Activated CD4-positive, CD25-positive, alpha-beta regulatory T cell (primary cell): ENCODE measurements around the gene ZIC5.
"Not testable (repeated sequence)": the region's sequence is repeated elsewhere in the genome, so short reads cannot be mapped to it uniquely, and the experiment has no call there.

Experiments
- DNase-seq, 4 experiments: peaks; one replicate each; lab custom pipeline; 2025; lab: John Stamatoyannopoulos, UW

Gene ZIC5

GRCh38 chr13:99959540-99960230 is 11.9 kb downstream of the ZIC5 start:
- DNase-seq = no peak

- no peak for DNase-seq
Observed at GRCh38 chr13:99959127-99959539, 12.4 kb downstream of the ZIC5 start.

GRCh38 chr13:99958406-99959126 is 13.0 kb downstream of the ZIC5 start:
- DNase-seq = no peak

GRCh38 chr13:99956473-99957349 is 14.9 kb downstream of the ZIC5 start:
- DNase-seq = no peak

- DNase-seq = no peak
Observed at GRCh38 chr13:99955747-99956472, 15.7 kb downstream of the ZIC5 start.

DNA sequence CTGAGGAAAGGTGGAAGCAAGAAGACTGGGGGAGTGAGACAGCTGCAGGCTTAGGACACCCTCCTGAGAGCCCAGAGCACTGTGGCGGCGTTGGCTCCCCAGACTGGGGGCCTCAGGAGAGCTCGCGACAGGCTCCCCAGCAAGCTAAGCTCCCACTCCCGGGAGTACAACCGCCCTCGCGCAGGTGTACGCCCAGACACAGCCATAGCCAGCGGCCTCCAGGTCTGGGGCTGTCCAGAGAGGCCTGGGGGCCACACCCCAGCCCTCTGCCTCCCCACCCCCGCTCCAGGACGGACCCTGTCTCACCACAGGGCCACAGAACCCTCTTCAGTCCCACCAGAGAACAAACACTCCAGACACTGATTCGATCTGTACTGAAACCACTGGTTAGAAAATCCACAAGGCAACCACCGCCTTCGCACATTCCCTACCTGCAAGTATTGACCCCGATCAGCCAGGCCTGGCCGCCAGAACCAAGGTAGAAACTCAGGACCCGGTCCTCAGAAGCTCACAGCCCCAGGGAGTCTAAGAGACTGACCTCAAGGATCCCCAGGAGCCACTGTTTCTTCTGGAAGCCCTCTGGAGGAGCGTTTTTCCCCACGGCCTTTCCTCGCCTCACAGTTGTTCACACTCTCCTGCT is 16.3 kb downstream of the ZIC5 start:
- DNase-seq = no peak

DNA sequence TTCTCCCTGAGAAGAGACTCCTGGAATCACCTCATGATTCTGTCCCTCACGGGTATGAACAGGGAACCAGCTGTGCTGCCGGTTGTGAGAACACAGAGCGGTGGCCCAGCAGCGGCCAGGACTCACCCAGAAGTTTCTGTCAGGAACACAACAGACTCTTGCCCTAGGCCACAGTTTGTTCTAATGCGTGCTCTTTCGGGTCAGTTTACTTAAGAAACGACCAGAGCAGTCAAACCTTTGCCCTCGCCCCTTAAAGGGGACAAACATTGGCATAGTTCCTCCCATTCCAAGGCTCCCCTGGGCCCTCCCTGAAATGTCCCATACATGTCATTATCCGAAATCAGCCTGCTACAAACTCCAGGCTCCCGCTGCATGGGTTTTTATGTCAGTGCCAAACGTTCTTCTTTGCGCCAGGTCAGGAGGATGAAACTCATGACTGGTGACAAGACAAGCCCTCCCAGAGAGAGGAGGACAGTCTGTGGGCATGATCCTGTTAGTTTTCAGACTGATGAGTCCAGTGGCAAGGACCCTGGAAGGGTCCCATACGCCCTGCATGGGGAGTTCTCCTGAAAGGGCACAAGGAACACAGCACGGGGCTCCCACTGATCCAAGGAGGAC is 18.3 kb downstream of the ZIC5 start:
- no peak for DNase-seq

DNA sequence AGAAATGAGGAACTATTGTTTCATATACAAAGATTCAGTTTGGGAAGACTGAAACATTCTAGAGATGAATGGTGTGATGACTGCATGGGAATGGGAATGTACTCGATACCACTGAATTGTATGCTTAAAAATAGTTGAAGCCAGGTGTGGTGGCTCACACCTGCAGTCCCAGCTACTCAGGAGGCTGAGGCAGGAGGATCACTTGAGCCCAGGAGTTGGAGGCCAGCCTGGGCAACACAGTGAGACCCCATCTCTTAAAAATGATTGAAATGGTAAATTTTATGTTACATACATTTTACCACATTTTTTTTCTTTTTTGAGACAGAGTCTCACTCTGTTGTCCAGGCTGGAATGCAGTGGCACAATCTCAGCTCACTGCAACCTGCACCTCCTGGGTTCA is 19.9 kb downstream of the ZIC5 start:
- not testable (repeated sequence) for DNase-seq

DNA sequence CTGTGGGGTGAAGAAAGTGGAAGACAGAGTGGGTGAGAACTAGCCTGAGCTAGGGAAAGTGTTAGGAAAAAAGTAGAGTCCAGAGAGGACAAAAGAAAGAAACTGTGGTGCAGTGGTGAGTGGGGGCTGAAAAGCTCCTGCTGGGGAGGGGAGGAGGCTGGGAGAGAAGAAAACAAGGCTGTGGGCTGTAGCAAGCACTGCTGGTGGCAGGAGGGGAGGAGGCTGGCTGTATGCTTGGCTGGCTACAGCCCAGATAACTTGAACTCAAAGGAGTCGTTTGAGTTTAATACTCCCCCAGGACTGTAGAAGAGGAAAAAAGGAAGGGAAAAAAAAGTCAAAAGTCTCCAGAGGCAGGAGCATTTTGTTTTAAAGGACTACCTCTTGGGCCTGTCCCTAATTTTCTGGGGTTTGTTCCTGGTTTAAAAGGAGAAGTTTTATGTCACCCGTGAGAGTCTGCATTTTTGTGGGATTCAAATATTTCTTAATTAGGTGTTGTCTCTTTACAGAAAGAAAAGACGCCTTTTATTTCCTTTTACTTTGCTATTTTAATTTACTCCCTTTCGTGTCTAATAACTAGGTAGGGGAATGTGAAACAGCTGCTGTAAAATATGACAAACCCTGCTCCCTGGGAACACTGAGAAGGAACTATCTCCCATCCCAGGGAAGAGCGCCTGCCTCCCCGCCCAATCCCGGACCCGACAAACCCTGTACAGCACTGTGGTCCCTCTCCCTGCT is 21.7 kb downstream of the ZIC5 start:
- no peak for DNase-seq

DNA sequence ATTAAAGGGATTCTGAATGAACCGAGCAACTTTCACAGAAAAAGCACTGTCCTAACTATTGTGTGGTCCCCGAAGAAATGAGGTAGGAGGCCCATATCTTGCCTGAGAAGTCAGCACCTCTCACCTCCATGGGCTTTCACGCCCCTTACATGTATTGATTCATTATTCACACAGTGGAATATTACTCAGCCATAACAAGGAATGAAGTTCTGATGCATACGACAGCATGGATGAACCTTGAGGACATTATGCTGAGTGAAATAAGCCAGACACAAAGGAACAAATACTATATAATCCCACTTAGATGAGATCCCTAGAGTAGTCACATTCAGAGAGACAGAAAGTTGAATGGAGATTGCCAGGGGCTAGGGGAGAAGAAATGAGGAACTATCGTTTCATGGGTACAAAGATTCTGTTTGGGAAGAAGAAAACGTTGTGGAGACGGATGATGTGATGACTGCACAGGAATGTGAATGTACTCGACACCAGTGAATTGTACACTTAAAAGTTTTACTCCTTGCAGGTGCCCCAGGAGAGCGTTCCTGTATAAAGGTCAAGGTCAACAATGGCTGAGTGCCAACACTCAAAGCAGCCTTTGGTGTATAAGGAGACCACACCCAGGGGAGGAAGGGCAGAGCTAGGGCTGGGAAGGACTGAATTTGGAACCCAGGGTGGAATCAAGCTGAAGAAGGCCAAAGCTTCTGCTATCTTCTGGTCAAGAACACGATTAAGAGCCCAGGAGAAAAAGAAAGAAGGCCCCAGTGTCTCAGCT is 22.5 kb downstream of the ZIC5 start:
- no peak for DNase-seq

- no peak for DNase-seq
Observed at GRCh38 chr13:99948411-99948810, 23.2 kb downstream of the ZIC5 start.

DNA sequence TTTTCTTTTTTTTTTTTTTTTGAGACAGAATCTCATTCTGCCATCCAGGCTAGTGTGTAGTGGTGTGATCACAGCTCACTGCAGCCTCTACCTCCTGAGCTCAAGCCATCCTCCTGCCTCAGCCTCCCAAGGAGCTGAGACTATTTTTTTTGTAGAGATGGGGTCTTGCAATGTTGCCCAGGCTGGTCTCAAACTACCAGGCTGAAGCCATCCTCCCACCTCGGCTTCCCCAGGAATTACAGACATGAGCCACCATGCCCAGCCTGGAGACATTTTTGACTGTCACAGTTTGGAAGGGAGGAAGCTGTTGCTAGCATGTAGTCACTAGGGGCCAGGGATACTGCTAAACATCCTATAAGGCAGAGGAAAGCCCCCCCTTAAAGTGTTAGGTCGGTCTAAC is 23.9 kb downstream of the ZIC5 start:
- no peak for DNase-seq

GRCh38 chr13:99945515-99945914 is 26.1 kb downstream of the ZIC5 start:
- DNase-seq = not testable (repeated sequence)

DNA sequence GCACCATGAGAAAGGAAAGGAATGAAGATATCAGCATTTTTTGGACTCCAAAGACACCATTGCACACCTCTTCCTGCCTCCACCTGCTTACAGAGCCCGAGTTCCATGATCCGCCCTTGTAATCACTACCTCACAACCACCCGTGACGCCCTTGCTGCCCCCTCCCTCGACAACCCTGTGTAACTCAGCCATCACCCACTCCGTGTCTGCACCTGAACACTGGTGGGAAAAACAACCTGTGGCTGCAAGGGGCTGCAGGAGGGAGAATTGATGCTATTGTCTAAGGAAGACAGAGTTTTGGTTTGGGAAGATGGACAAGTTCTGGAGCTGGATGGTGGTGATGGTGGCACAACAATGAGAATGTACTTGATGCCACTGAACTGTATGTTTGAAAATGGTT is 27.0 kb downstream of the ZIC5 start:
- no peak for DNase-seq

DNA sequence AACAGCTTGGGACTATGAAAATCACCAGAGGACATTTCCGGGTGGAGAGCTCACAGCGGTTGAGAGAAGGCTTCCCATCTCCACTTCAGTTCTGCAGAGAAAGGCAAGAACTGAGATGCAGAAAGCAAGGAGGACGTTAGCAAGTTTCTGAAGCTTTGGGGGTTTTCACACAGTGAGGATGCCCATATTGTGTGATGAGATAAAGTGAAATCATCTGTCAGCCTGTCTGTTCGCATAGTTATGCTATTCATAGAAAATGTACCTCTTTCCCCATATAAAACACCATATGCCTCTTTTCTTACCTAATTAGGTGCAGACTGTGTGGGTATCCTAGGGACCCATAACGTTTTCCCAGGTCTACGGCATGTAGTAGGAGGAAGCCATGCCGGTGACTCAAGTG is 27.5 kb downstream of the ZIC5 start:
- no peak for DNase-seq

GRCh38 chr13:99941911-99942310 is 29.7 kb downstream of the ZIC5 start:
- DNase-seq = no peak

DNA sequence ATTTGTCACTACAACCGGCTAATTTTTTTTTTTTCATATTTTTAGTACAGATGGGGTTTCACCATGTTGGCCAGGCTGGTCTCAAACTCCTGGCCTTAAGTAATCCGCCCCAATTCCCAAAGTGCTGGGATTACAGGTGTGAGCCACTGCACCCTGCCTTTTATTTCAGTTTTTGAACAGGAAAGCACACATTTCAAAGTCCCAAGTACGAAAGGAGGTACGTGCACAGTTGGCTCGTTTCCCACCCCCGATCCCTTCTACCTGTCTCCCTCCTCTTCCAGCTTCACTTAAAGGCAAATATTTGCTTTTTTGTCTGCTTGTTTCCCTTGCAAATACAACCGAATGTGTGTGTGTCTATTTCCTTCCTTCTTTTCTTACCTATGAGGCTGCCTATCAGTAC is 30.5 kb downstream of the ZIC5 start:
- DNase-seq = no peak

GRCh38 chr13:99938635-99939034 is 32.9 kb downstream of the ZIC5 start:
- no peak for DNase-seq

DNA sequence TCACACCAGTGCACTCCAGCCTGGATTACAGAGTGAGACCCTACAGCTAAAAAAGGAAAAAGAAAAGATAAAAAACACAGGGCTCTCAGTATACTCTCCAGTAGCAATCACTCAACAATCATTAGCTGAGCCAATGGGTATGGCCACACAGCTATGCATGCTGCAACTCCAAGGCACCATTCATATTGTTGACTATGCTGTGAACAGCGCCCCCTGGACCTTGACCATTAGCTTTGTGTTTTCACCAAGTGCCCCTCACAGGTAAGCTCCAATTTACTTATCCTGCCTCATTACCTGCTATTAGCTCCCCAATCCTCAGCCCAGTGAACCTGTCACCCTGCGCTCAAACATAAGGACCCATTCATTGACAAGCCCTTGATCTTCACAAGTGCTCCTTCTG is 35.8 kb downstream of the ZIC5 start:
- no peak for DNase-seq

- no peak for DNase-seq
Observed at GRCh38 chr13:99932912-99933311, 38.7 kb downstream of the ZIC5 start.
